Measurements from ENCODE around the gene COA6.

Gene COA6

GRCh38 chr1:234361102-234361603 is 12.1 kb upstream of the COA6 start:
- no peak overlapping the region for H3K27ac ChIP-seq
- no peaks in the 10 kb centered on the region for H3K36me3 ChIP-seq (ENCODE audit: insufficient read depth, low read length)
- H3K9ac ChIP-seq (ENCODE audit: insufficient read length) = no peak overlapping the region
- H3K4me3 ChIP-seq = no peak overlapping the region
- no peaks in the 10 kb centered on the region for H3K9me3 ChIP-seq (ENCODE audit: low read depth, low read length)
- TF ChIP-seq POLR2AphosphoS5 (IDR thresholded peaks at IDR 0.05; ENCODE audit: borderline replicate concordance, low read depth, low read length) = no peak
- TF ChIP-seq EZH2 (IDR thresholded peaks at IDR 0.05) = no peak
- TF ChIP-seq FOXP2 (optimal IDR thresholded peaks at IDR 0.05; ENCODE audit: control extremely low read depth, extremely low read length, insufficient read depth) = no peak
- DNase-seq (ENCODE audit: low read depth, low spot score) = no peak

- H3K9ac ChIP-seq (ENCODE audit: insufficient read length) = no peak overlapping the region
- TF ChIP-seq FOXP2 (optimal IDR thresholded peaks at IDR 0.05; ENCODE audit: control extremely low read depth, extremely low read length, insufficient read depth) (no peak), POLR2AphosphoS5 (IDR thresholded peaks at IDR 0.05; ENCODE audit: borderline replicate concordance, low read depth, low read length) (no peak), EZH2 (IDR thresholded peaks at IDR 0.05) (no peak)
- DNase-seq (ENCODE audit: low read depth, low spot score) = no peak
- H3K27ac ChIP-seq = peak overlapping the region; percentile 57
- no peaks in the 10 kb centered on the region for H3K9me3 ChIP-seq (ENCODE audit: low read depth, low read length)
- H3K36me3 ChIP-seq (ENCODE audit: insufficient read depth, low read length) = no peaks in the 10 kb centered on the region
- no peak overlapping the region for H3K4me3 ChIP-seq
Measured at GRCh38 chr1:234362558-234362957, 10.7 kb upstream of the COA6 start.

GRCh38 chr1:234368320-234369032 is 4.8 kb upstream of the COA6 start:
- TF ChIP-seq POLR2AphosphoS5 (IDR thresholded peaks at IDR 0.05; ENCODE audit: borderline replicate concordance, low read depth, low read length) (no peak), FOXP2 (optimal IDR thresholded peaks at IDR 0.05; ENCODE audit: control extremely low read depth, extremely low read length, insufficient read depth) (no peak), EZH2 (IDR thresholded peaks at IDR 0.05) (no peak)
- Histone ChIP-seq H3K9ac (ENCODE audit: insufficient read length) (no peak overlapping the region), H3K4me3 (no peak overlapping the region), H3K36me3 (ENCODE audit: insufficient read depth, low read length) (no peaks in the 10 kb centered on the region), H3K27ac (peak overlapping the region; percentile 94), H3K9me3 (ENCODE audit: low read depth, low read length) (no peaks in the 10 kb centered on the region)
- no peak for DNase-seq (ENCODE audit: low read depth, low spot score)

- Histone ChIP-seq H3K9me3 (ENCODE audit: low read depth, low read length) (no peaks in the 10 kb centered on the region), H3K4me3 (no peak overlapping the region), H3K27ac (peak overlapping the region; percentile 94), H3K9ac (ENCODE audit: insufficient read length) (no peak overlapping the region), H3K36me3 (ENCODE audit: insufficient read depth, low read length) (no peaks in the 10 kb centered on the region)
- TF ChIP-seq POLR2AphosphoS5 (IDR thresholded peaks at IDR 0.05; ENCODE audit: borderline replicate concordance, low read depth, low read length) (no peak), FOXP2 (optimal IDR thresholded peaks at IDR 0.05; ENCODE audit: control extremely low read depth, extremely low read length, insufficient read depth) (no peak), EZH2 (IDR thresholded peaks at IDR 0.05) (no peak)
- DNase-seq (ENCODE audit: low read depth, low spot score) = no peak
Measured at GRCh38 chr1:234369033-234369430, 4.2 kb upstream of the COA6 start.

GRCh38 chr1:234369784-234370183 is 3.5 kb upstream of the COA6 start:
- TF ChIP-seq EZH2 (IDR thresholded peaks at IDR 0.05) (no peak), FOXP2 (optimal IDR thresholded peaks at IDR 0.05; ENCODE audit: control extremely low read depth, extremely low read length, insufficient read depth) (no peak), POLR2AphosphoS5 (IDR thresholded peaks at IDR 0.05; ENCODE audit: borderline replicate concordance, low read depth, low read length) (no peak)
- Histone ChIP-seq H3K27ac (peak overlapping the region; percentile 94), H3K9ac (ENCODE audit: insufficient read length) (peak overlapping the region; percentile 60), H3K4me3 (peak overlapping the region; percentile 38; the same call in 1 of the 2 replicates), H3K9me3 (ENCODE audit: low read depth, low read length) (no peaks in the 10 kb centered on the region), H3K36me3 (ENCODE audit: insufficient read depth, low read length) (peaks cover 6% of the 10 kb centered on the region; the same call in 1 of the 2 replicates)
- peak; percentile 76 for DNase-seq (ENCODE audit: low read depth, low spot score)

- peak overlapping the region; percentile 91; the same call in 1 of the 2 replicates for H3K27ac ChIP-seq
- no peaks in the 10 kb centered on the region for H3K9me3 ChIP-seq (ENCODE audit: low read depth, low read length)
- peaks cover 20% of the 10 kb centered on the region for H3K36me3 ChIP-seq (ENCODE audit: insufficient read depth, low read length)
Measured at GRCh38 chr1:234371414-234371813, 1.8 kb upstream of the COA6 start.

GRCh38 chr1:234372011-234372757 is 1.1 kb upstream of the COA6 start:
- H3K9me3 ChIP-seq (ENCODE audit: low read depth, low read length) = no peaks in the 10 kb centered on the region
- peaks cover 26% of the 10 kb centered on the region for H3K36me3 ChIP-seq (ENCODE audit: insufficient read depth, low read length)
- no peak for DNase-seq (ENCODE audit: low read depth, low spot score)
- peak overlapping the region; percentile 91 for H3K27ac ChIP-seq
- peak overlapping the region; percentile 96 for H3K9ac ChIP-seq (ENCODE audit: insufficient read length)
- H3K4me3 ChIP-seq = peak overlapping the region; percentile 94
- TF ChIP-seq POLR2AphosphoS5 (IDR thresholded peaks at IDR 0.05; ENCODE audit: borderline replicate concordance, low read depth, low read length) (no peak), FOXP2 (optimal IDR thresholded peaks at IDR 0.05; ENCODE audit: control extremely low read depth, extremely low read length, insufficient read depth) (no peak), EZH2 (IDR thresholded peaks at IDR 0.05) (no peak)

More at GRCh38 chr1:234371414-234371813, 1.8 kb upstream of the COA6 start:
- TF ChIP-seq FOXP2 (optimal IDR thresholded peaks at IDR 0.05; ENCODE audit: control extremely low read depth, extremely low read length, insufficient read depth) (no peak), EZH2 (IDR thresholded peaks at IDR 0.05) (no peak), POLR2AphosphoS5 (IDR thresholded peaks at IDR 0.05; ENCODE audit: borderline replicate concordance, low read depth, low read length) (no peak)
- Histone ChIP-seq H3K4me3 (no peak overlapping the region), H3K9ac (ENCODE audit: insufficient read length) (peak overlapping the region; percentile 96)
- no peak for DNase-seq (ENCODE audit: low read depth, low spot score)

GRCh38 chr1:234373959-234374254 is 651 bp downstream of the COA6 start:
- DNase-seq (ENCODE audit: low read depth, low spot score) = no peak
- H3K36me3 ChIP-seq (ENCODE audit: insufficient read depth, low read length) = peaks cover 41% of the 10 kb centered on the region
- H3K27ac ChIP-seq = peak overlapping the region; percentile 91
- TF ChIP-seq EZH2 (IDR thresholded peaks at IDR 0.05) (no peak), POLR2AphosphoS5 (IDR thresholded peaks at IDR 0.05; ENCODE audit: borderline replicate concordance, low read depth, low read length) (no peak), FOXP2 (optimal IDR thresholded peaks at IDR 0.05; ENCODE audit: control extremely low read depth, extremely low read length, insufficient read depth) (no peak)
- H3K4me3 ChIP-seq = peak overlapping the region; percentile 94
- H3K9ac ChIP-seq (ENCODE audit: insufficient read length) = peak overlapping the region; percentile 96
- H3K9me3 ChIP-seq (ENCODE audit: low read depth, low read length) = no peaks in the 10 kb centered on the region
